Endothelial cell of umbilical vein (primary cell): Measurements from ENCODE around the gene CD82. TPM values are rescaled to one million over a fixed set of nuclear protein-coding genes. Genes with fewer than 3 reads are reported as not detected.

Source experiments
- BruUV-seq: library from RNA; stranded (reverse); fragments of 400-500 nt; replicated peaks from 2 replicates; lab custom pipeline; 2021; lab: Mats Ljungman, UMichigan
- CTCF ChIA-PET: fragments of 300-600, 350-600 bp; sonication (Branson Sonifier 250); formaldehyde crosslinking; loops from one replicate; lab custom pipeline; 2021; ENCODE audit warnings: antibody characterized with exemption, inconsistent platforms; lab: Charles Lee
- POLR2A ChIA-PET: fragments of 300-600, 350-600 bp; sonication (Branson Sonifier 250); formaldehyde crosslinking; loops from one replicate; lab custom pipeline; 2021; ENCODE audit warnings: antibody characterized with exemption, inconsistent platforms; lab: Charles Lee
- DNase-seq: peaks from one replicate; pipeline ENCODE4 v3.0.0-alpha.2; 2011; ENCODE audit warnings: low read depth, low spot score
- FAIRE-seq: peaks from 2 replicates; lab custom pipeline; 2011; peaks lifted over from hg19 to GRCh38; lab: Jason Lieb, UNC
- H2AFZ ChIP-seq: 2 replicates; pipeline ENCODE4 v1.6.0; 2012; ENCODE audit warnings: low read depth, low read length, control low read depth, inconsistent platforms
- H3K27ac ChIP-seq: 2 replicates; pipeline ENCODE4 v1.5.1; 2011; ENCODE audit warnings: low read depth, mild to moderate bottlenecking, control low read depth, low read length, moderate library complexity; ENCODE audit not compliant: insufficient read depth
- H3K27me3 ChIP-seq, 2 experiments: 2 replicates each; pipeline versions ENCODE4 v1.6.0 to v1.6.1; 2011; ENCODE audit warnings: low read length in 2 of 2, mixed read lengths in 1 of 2; ENCODE audit not compliant: control insufficient read depth in 2 of 2, insufficient read depth in 2 of 2
- H3K36me3 ChIP-seq, 2 experiments: 2 replicates in 1 of 2; 3 replicates in 1 of 2; pipeline ENCODE4 v1.5.1; 2011; ENCODE audit warnings: low read length in 2 of 2, mild to moderate bottlenecking in 1 of 2, moderate library complexity in 1 of 2; ENCODE audit not compliant: control insufficient read depth in 2 of 2, insufficient read depth in 2 of 2; ENCODE audit errors: extremely low read depth in 1 of 2
- H3K4me1 ChIP-seq: 3 replicates; pipeline ENCODE4 v1.5.1; 2011; ENCODE audit warnings: mild to moderate bottlenecking, low read length; ENCODE audit not compliant: control insufficient read depth, insufficient read depth; ENCODE audit errors: extremely low read depth
- H3K4me2 ChIP-seq: 2 replicates; pipeline ENCODE4 v1.6.1; 2011; ENCODE audit warnings: low read length, control low read depth, mixed read lengths; ENCODE audit not compliant: insufficient read depth
- H3K4me3 ChIP-seq, 3 experiments: fragments of 200-600 bp in 1 of 3; sonication (generic), shearing (Covaris generic) in 1 of 3; replicated peaks in 1 of 3; 2 replicates each; pipeline ENCODE4 v1.5.1; 2011 to 2016; ENCODE audit warnings: control low read depth in 3 of 3, low read length in 3 of 3, mild to moderate bottlenecking in 2 of 3, inconsistent platforms in 1 of 3, low read depth in 1 of 3, moderate library complexity in 1 of 3; ENCODE audit not compliant: insufficient read depth in 1 of 3
- H3K79me2 ChIP-seq: 2 replicates; pipeline ENCODE4 v1.6.0; 2012; ENCODE audit warnings: low read length, inconsistent platforms; ENCODE audit not compliant: control insufficient read depth, insufficient read depth
- H3K9ac ChIP-seq: replicated peaks from 2 replicates; pipeline ENCODE3; 2011; ENCODE audit warnings: low read length, control low read depth; ENCODE audit not compliant: insufficient read depth; ENCODE audit errors: extremely low read depth
- H3K9me1 ChIP-seq: replicated peaks from 3 replicates; pipeline ENCODE4 v1.6.0; 2011; ENCODE audit warnings: mild to moderate bottlenecking, low read length; ENCODE audit not compliant: control insufficient read depth, insufficient read depth; ENCODE audit errors: extremely low read depth
- H3K9me3 ChIP-seq: replicated peaks from 2 replicates; pipeline ENCODE4 v1.5.1; 2012; ENCODE audit warnings: low read length, inconsistent platforms; ENCODE audit not compliant: control insufficient read depth, insufficient read depth
- H4K20me1 ChIP-seq: replicated peaks from 2 replicates; pipeline ENCODE3; 2011; ENCODE audit warnings: mild to moderate bottlenecking, low read length; ENCODE audit not compliant: control insufficient read depth, insufficient read depth; ENCODE audit errors: extremely low read depth
- FOS ChIP-seq: IDR thresholded peaks from 2 replicates; pipeline ENCODE4 v1.6.1; 2011; ENCODE audit warnings: mild to moderate bottlenecking, low read length, moderate library complexity, borderline replicate concordance; ENCODE audit not compliant: insufficient read depth
- GATA2 ChIP-seq: IDR thresholded peaks from 2 replicates; pipeline ENCODE4 v1.7.0; 2011; ENCODE audit warnings: low read depth, mild to moderate bottlenecking, moderate library complexity, mixed read lengths, low read length; ENCODE audit not compliant: insufficient read length, insufficient read depth
- JUN ChIP-seq: IDR thresholded peaks from 2 replicates; pipeline ENCODE4 v1.6.1; 2011; ENCODE audit warnings: borderline replicate concordance, low read depth; ENCODE audit not compliant: insufficient read length, insufficient read depth
- MAX ChIP-seq: IDR thresholded peaks from 2 replicates; pipeline ENCODE4 v1.6.1; 2011; ENCODE audit not compliant: insufficient read depth, insufficient read length
- POLR2A ChIP-seq: IDR thresholded peaks from 2 replicates; pipeline ENCODE4 v1.6.1; 2012; ENCODE audit warnings: low read depth, mild to moderate bottlenecking, control low read depth, low read length
- POLR2AphosphoS5 ChIP-seq: IDR thresholded peaks from 2 replicates; pipeline ENCODE4 v1.6.1; 2012; ENCODE audit warnings: low read depth, mild to moderate bottlenecking, control low read depth, low read length, moderate library complexity; ENCODE audit not compliant: insufficient read depth
- dilution Hi-C: fragments of 300-500 bp; cut with MboI; formaldehyde crosslinking; loops from one replicate; pipeline ENCODE4 v1.15.0; 2019; ENCODE audit warnings: low sequenced_read_pairs; ENCODE audit not compliant: extremely low pct_ligation_motif_present
- intact Hi-C: fragments of 100-400 bp; cut with micrococcal nuclease; formaldehyde crosslinking; loops from one replicate; pipeline ENCODE4 v1.10.0; 2022
- polyA plus RNA-seq, 4 experiments: library from polyadenylated mRNA; depleted of rRNA in 3 of 4; stranded (reverse) in 3 of 4; unstranded in 1 of 4; fragments of >200 nt; gene quantifications; 2 replicates each; pipeline versions ENCODE4 v1.2.1 to v1.2.3, GENCODE V29; 2011 to 2012; ENCODE audit warnings: missing spikeins in 1 of 4
- total RNA-seq: library from RNA; stranded (reverse); gene quantifications from 2 replicates; pipeline ENCODE4 v1.2.3, GENCODE V29; 2021
- TF ChIP-seq, protein P1 (sequence below), 2 donors: IDR thresholded peaks; 1 replicate in 1 of 2; 2 replicates in 1 of 2; pipeline ENCODE4 v1.5.1; 2011; ENCODE audit warnings: low read length in 2 of 2, mild to moderate bottlenecking in 2 of 2, moderate library complexity in 2 of 2, control low read depth in 1 of 2, inconsistent platforms in 1 of 2, low read depth in 1 of 2; ENCODE audit not compliant: insufficient read depth in 1 of 2; ENCODE audit errors: extremely low read depth in 1 of 2

Gene CD82
- total and polyA plus RNA-seq, 2 donors (not counting 3 experiments of a cell fraction or from before 2014, with no cell fraction given): 17.9 to 25.2 TPM

DNA sequence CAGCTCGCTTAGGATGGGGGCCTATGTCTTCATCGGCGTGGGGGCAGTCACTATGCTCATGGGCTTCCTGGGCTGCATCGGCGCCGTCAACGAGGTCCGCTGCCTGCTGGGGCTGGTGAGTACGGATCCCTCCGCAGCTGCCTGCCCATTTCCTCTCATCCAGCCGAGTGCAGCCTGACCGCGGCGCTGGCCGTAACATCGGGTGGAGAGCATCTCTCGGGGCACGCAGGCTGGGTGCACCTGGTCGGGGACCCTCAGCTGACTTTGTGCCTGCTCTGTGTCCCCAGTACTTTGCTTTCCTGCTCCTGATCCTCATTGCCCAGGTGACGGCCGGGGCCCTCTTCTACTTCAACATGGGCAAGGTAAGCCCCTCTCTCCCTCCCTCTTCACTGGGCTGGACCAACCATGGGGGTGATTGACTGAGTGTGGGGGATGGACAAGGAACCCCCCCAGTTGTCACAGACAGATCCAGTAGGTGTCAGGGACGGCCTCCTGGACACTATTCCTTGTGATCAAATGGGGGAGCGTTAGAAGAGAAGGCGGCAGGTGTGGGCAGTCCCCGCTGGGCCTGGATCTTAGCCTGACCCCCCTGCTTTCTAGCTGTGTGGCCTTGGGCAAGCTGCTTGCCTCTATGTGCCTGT, 39.7 kb downstream of the CD82 start:
- Histone ChIP-seq H3K9me3 (no peaks in the 10 kb centered on the region), H3K9ac (no peak overlapping the region), H4K20me1 (no peaks in the 10 kb centered on the region), H3K9me1 (no peaks in the 10 kb centered on the region), H3K79me2 (no peaks in the 10 kb centered on the region), H3K4me2 (no peak overlapping the region), H3K4me1 (peaks cover 9% of the 10 kb centered on the region), H2AFZ (no peak overlapping the region), H3K27me3 (no peaks in the 10 kb centered on the region), H3K4me3 (no peak overlapping the region), H3K36me3 (no peaks in the 10 kb centered on the region), H3K27ac (no peak overlapping the region)
- BruUV-seq: no TSS peak
- intact Hi-C loops (no loop called here), dilution Hi-C loops (no loop called here)
- TF ChIP-seq, protein P1, sequence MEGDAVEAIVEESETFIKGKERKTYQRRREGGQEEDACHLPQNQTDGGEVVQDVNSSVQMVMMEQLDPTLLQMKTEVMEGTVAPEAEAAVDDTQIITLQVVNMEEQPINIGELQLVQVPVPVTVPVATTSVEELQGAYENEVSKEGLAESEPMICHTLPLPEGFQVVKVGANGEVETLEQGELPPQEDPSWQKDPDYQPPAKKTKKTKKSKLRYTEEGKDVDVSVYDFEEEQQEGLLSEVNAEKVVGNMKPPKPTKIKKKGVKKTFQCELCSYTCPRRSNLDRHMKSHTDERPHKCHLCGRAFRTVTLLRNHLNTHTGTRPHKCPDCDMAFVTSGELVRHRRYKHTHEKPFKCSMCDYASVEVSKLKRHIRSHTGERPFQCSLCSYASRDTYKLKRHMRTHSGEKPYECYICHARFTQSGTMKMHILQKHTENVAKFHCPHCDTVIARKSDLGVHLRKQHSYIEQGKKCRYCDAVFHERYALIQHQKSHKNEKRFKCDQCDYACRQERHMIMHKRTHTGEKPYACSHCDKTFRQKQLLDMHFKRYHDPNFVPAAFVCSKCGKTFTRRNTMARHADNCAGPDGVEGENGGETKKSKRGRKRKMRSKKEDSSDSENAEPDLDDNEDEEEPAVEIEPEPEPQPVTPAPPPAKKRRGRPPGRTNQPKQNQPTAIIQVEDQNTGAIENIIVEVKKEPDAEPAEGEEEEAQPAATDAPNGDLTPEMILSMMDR (IDR thresholded peaks at IDR 0.05; ENCODE audit: extremely low read depth in 1 of 2, insufficient read depth in 1 of 2, low read depth in 1 of 2, low read length in 2 of 2): no peak
- TF ChIP-seq FOS: no peak
- TF ChIP-seq JUN: no peak
- TF ChIP-seq POLR2AphosphoS5: no peak
- TF ChIP-seq POLR2A: no peak
- TF ChIP-seq MAX: no peak
- TF ChIP-seq GATA2: no peak
- ChIA-PET POLR2A (no interaction called here), CTCF (interaction anchor here (1.0 to 1.5 kb wide), 3 partner anchors 12 to 40 kb away, joined by 3 to 6 read pairs (median 5); partner anchors contain the start of gene CD82)
- FAIRE-seq (no peak), DNase-seq (no peak)
